HG02970 (cell line): ENCODE results near the gene KCNIP4.
A peak's percentile ranks its signal among the peaks of the same experiment; 100 is the strongest.

Experiments used
- ATAC-seq: cut with Tn5 transposase; IDR thresholded peaks from one replicate; pipeline ENCODE4 v1.9.1; 2021; ENCODE audit warnings: mild to moderate bottlenecking, moderate library complexity, moderate number of reproducible peaks; ENCODE audit not compliant: unreplicated experiment, low FRiP score

The KCNIP4 gene

DNA sequence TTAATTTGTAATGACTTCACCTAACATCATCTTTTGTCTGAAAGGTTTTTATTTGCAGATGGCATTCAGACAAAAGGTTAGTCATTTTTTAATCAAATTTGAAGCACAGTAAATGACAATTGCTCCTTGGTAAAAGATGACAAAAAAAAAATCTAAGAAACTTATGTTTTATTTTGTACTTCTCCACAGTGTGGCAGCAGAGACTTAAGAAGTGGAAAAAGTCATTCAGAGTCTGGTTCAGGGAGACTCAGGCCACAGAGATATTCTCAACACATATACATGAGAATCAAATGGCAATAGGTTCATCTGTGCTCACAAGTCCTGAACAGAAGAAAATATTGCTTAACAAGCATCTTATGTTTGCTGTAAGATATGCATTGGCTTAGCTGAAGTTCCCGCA lies 436.2 kb downstream of the KCNIP4 start:
- ATAC-seq: no peak

DNA sequence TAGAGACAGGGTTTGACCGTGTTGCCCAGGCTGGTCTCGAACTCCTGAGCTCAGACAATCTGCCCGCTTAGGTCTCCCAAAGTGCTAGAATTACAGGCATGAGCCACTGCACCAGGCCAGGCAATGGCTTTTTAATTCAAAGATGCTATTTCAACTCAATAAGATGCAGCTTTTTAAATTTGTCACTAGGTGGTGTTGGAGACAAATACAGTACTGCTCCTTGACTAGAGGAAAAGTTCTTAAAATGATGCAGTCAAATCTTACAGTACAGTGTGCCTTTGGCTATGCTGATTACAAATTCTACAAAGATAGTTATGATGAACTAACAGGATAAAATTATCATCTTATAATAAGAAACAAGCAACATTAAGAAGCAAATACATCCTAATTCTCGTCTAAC lies 441.1 kb downstream of the KCNIP4 start:
- ATAC-seq: peak; percentile 51

DNA sequence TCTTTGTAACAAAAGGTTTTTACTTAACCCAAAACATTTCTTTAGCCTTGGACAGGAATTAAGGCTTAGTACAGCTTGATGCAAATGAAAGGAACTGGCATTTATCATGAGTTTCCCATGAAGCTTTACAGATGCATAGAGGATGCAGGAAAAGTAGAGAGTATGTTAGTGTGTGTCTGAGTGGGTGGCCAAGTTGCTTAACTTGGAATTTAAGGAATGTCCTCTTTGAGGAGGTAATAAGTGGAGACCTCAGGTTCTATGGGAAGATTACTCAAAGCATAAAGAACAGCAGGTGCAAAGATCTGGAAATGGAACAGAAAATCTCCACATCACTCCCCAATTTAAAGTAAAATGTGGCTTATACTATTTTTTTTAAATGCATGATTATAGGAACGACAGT lies 457.9 kb downstream of the KCNIP4 start:
- no peak for ATAC-seq

DNA sequence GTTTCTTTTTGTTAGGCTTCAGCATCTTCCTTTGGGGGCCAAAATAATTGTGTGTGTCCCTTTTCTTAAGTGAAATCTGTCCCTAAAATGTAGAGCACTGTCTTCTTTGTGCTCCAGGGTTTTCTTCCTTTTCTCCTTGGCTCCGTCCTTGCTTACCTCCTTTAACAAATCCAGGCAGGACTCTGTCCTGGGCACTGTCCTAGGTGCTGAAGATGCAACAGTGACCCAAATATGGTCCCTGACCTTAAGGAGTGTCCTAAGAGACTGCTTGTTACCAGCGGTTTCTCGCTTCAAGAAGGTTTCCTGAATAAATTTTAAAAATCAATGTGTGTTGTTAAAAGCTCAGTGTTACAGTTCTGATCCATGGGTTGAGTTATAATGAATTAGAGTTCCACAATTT lies 471.8 kb downstream of the KCNIP4 start:
- ATAC-seq: no peak

DNA sequence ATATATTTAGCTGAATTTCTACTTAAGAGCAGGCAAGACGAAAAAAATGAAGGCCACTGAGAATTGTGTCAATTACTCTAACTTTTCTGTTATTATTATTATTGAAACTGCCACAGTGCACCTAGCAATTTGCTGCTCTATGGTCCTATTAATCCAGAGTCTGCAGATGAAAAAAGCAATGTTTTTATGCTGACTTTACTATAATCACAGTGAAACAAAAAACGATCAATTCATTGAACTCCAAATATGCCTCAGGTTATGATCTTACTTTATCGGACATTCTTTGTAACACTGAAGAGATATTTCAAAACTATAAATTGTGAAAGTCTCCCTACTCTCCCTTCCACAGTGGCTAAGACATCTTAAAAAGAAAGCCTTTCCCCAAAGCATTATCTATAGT lies 474.4 kb downstream of the KCNIP4 start:
- no peak for ATAC-seq

DNA sequence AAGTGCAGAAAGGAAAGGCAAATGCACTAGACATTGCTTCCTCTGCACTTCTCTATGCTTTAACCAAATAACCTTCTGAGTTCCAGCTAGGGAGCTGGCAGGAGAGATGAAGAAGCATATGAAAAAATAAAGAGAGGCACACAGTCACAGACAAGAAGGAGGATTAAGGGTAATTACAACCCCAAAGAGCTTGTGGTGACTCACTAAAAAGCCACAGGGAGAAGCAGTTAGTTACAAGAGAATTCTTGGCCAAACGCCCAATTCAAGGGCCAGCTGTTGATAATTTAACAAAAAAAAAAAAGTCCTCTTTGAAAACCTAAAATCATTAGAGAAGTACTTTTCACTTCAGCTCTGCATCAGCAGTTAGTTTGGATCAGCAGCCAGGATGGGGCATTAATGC lies 478.0 kb downstream of the KCNIP4 start:
- ATAC-seq: no peak

DNA sequence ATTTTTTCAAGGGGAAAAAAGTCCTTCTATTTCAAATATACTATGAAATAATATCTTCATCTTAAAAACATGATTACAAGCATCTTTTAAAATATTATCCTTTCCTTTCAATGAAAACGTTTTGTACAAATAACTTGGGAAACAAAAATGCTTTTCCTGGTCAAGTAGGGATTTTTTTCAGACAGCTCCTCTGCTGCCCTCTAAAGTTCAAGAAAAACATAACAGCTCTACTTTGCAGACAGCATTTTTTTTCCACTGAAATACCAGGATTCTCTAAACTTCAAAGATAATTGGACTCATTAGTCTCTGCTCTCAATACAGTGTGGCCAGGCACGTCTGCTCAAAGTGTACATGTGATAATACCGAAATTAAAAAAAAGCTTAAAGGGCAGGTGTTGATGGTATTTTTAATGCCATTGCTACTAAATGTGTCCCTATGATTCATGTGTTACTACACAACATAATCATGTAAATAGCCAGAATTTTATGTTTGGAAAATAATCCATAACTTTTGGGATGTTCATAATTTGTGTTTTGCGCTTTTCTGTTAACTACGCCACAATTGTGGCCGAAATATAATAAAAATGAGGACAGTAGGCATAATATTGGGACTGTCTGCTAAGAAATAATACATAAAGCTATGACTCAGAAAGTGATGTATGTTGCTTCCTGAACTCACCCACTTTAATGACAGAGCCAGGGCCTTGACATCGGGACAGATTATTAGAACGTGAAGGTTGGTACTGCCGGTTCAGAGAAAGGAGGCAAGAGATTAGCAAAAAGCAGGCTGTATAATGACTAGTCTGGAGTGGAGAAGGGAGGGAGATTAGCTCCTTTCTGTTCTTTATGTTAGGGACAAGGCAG lies 478.9 kb downstream of the KCNIP4 start:
- ATAC-seq: no peak

DNA sequence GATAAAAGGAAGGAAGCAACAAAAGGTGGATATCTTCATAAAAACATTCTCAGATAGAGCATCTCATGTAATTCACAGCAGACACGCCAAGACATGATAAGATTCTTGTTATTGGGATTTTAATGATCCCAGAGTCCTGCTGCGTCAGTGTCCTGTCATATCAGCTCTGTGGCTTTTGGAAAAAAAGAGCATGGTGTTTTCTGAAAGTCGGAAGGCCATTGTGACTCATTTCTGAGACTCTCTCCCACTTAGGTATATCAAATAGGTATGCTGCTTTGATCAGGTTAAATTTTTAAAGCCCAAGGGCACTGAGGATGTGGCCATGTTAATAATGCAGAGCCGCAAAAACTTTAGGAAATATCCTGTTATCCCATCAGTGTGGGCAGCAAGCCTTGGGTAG lies 481.0 kb downstream of the KCNIP4 start:
- no peak for ATAC-seq

DNA sequence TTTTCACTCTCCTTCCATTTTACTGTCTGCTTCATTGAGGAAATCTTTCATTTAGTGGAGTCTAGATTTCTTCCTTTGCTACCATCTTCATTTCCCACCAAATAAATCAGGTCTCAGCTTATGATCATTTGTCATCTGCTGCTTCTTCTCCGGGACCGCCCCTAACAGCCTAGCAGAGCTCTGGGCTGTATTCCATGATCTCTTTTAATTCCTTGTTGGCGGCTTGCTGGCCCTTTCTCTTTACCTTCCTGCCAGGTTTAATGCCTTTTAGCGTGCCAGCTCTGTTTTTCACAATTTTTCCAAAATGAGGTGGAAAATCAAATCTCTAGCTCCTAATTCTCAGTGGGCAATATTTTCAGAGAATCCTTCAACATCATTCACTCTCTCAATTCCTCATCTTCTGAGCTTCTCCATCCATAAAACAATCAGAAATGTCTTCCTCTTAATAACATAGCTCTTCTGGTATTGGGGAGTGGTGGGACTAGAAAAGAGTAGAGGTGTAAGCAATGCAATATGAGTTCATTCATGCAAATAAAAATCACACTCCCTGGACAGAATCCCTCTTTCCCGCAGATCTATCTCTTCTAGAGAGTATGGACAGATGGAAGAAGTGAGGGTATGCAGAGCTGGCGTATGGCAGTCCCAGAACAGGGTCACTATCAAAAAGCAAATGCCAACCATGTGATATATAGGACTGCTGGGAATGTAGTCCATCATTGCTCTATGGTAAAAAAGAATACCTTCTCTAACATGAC lies 491.3 kb downstream of the KCNIP4 start:
- ATAC-seq: no peak

DNA sequence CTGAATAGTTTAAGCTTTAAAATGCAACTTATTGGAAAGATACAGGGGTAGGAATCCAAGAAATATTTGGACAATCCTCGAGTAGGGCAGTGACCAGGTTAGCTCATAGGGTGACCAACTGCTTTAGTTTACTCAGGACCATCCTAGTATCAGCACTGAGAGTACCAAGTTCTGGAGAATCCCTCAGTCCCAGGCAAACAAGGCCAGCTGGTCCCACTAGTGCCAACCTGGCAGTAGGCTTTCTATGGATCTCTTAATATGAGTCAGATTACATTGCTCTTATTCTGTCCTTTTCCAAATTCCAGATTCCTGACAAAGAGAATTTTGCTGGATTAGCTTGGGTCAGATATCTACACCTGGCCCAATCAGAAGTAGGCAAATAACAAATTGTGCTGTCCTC lies 493.7 kb downstream of the KCNIP4 start:
- no peak for ATAC-seq

DNA sequence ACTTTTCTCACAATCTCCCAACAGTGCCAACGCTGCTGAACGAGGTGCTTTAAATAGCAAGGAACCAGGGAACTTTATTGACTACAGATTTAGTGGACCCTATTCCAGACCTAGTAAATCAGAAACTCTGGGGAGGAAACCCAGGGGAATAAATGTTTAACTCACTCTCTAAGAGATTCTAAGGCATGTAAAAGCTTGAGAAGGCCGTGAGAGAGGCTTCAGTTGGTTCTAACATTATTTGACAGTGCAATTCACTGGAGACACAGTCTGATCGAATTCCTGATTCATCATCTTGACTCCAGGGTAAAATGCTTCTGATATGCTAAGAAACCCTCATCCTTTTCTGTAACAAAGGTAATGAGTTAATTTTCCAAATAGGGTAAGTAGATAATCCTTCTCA lies 494.4 kb downstream of the KCNIP4 start:
- no peak for ATAC-seq

DNA sequence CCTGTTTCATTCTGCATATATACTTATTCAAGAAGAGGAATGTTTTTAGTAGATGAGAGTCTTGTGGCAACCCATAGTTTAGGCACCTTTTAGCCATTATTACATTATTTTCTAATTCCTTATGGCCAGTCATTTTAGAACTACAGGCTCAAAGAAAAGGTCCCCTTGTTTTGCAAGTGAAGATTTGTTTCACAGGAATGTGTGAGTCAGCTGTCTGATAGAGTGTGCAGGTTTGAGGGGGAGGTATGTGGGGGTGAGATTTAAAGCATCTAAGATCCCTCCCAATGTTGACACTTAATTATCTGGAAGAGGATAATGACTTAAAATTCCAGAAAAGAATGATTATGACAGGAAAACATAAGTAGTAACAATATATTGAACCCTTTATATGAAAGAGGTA lies 495.6 kb downstream of the KCNIP4 start:
- ATAC-seq: no peak

DNA sequence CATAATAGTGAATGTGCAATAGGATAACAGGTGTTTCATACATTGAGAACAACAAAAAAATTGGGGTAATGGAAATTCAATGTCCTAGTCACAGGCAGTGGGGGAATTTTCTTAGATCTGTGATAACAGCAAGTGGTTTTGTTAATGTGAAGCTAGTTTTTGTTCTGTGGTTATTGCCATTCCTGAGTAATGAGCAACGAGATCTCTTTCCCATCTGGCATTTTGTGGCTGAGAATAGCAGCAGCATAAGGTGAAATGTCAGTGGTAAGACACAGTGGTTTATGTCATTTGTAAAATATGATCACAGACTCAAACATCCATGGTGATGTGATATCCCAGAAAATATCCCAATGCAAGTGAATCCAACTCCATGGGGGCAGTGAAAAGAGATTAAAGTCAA lies 497.5 kb downstream of the KCNIP4 start:
- no peak for ATAC-seq

DNA sequence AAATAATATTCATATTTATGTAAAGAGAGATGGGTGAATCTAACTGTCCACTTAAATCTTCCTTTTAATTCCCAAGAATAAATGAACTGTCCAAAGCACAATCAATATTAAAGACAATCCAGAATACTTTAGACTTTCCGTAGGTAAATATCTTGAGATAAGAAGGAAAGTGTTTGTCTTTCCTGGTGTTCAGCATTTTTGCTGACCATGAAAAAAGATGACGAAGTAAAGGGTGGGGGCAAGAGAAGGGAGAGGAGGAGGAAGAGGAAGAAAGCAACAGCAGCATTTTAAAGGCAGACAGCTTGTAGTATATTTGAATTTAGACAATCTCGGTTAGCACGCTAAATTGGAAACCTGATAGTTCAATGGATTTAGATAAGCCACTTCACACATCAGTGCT lies 498.2 kb downstream of the KCNIP4 start:
- ATAC-seq: no peak

DNA sequence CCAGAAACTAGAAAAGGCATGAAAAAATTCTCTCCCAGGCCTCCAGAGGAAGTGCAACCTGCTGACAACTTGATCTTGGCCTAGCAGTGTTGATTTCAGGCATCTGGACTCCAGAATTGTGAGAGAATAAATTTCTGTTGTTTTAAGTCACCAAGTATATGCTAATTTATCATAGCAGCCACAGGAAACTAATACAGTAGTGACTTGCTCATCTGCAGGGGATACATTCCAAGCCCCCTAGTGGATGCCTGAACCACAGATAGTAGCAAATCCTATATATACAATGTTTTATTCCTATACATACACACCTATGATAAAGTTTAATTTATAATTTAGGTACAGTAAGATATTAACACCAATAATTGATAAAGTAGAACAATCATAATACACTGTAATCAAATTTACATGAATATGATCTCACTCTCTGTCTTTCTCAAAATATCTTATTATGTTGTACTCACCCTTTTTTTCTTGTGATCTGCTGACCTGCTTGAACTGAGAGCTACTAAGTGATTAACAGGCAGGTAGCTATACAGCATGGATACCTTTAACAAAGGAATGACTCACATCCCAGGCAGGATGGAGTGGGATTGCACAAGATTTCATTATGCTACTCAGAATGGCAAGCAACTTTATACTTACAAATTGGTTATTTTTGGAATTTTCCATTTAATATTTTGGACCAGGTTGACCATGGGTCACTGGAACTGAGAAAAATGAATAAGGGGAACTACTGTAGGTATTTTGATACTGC lies 501.1 kb downstream of the KCNIP4 start:
- no peak for ATAC-seq

DNA sequence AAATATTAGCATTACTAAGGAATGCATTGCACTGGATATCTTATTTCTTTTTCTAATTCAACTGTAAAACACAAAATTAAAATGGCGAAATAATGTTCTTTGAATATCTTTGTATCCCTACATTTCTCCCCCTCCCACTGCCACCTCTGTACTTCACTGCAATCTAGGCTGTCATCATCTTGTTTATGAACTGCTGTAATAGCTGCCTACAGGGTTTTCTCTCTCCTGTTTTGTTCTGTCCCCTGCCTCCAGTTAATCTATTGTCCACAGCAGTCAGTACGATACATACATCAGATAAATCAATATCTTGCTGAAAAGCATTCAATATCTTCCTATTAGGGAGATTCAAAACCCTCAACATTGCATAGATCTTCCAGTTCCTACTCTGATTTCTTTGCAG lies 528.4 kb downstream of the KCNIP4 start:
- ATAC-seq: no peak

DNA sequence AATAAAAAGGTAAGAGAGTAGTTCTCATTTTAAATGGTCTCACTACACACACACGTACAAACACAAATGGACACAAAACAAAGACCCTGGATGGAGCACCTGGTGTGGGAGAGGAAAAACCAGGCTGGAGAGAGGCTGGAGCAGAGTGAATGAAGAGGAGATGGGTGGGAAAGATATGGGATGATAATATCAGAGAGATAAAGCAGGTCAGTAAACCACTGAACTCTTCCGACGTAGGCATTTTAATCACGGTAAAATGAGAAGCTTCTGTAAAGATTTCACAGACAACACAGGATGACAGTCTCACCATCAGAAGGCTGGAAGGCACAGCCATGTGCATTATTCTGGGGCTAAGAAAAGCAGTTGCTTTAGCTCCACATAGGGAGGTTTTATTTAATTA lies 532.8 kb downstream of the KCNIP4 start:
- no peak for ATAC-seq

DNA sequence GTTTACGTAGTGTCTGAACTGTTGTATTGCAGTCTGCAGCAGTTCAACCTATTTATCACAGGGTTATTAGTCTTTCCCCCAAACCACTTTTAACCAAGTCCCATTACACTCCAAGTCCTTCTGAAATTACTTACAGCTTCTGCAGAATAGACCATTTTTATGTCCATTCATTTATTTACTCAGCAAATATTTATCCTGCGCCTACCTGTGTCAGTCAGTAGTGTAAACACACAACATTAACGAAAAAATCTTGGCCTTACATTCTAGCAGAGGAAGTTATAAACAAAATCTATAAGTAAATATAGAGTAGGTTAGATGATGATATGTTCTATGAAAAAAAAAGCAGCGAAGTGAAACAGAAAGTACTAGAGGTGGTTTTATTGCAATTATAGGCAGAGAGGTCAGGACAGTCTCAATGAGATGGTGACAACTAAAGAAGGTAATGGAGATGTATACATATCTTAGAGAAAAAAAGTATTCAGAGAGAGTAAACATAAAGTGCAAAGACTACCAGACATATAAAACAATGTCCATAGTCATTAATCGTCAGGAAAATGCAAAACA lies 534.7 kb downstream of the KCNIP4 start:
- no peak for ATAC-seq

DNA sequence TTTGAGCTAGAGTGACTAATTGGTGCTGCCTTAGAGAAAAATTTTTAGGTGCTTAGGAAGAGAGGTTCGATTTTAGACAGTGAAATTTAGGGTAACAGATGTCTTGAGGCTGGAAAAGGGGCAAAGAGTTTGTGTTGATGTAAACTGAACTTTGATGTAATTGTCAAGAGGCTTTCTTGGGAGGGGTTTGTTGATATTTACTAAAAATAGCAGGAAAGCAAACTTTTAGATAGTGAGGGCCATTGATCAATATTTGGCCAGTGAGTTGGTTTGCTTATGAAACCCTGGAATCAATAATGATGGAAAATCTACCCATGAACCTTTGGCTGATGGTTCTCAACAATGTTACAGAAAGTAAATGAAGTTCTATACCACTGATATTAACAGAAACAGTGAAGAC lies 537.5 kb downstream of the KCNIP4 start:
- no peak for ATAC-seq

DNA sequence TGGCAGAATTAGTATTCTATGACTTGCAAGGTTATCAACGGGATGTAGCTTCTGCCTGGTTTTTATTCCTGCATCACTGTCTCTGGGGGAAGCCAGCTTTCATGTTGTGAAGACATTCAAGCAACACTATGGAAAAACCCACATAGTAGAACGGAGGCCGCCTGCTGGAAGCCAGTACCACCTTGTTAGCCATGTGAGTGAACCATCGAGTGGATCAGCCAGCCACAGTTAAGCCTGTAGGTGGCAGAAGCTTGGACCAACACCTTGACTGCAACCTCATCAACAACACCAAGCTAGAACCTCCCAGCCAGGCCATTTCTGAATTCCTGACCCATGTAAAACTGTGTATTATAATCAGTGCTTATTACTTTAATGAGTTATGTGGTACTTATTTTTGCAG lies 538.2 kb downstream of the KCNIP4 start:
- ATAC-seq: no peak

DNA sequence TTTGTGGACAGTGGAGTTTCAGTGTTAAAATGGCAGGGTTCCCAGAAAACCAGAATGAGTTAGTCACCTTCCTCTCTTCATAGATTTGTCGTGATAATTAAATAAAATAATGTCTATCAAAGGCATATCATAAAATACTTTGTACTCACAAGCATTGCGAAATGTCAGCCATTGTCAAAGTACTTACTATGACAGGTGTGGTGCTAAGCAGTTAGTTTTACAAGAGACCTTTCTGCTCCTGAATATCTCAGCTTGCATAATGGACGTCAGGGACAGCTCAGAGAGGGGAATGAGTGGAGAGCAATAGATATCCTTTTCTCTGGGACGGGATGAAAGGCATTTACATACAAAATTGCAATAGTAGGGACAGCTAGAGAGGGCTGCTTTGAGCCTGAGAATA lies 560.9 kb downstream of the KCNIP4 start:
- no peak for ATAC-seq
